Vagina (tissue), 2 donors: Measurements from ENCODE around the gene AKAP13. TPM values are rescaled to one million over a fixed set of nuclear protein-coding genes. Genes with fewer than 3 reads are reported as not detected.

Source experiments
- DNase-seq, 2 donors: peaks; one replicate each; pipeline ENCODE4 v3.0.0-alpha.2; 2017; ENCODE audit errors: extremely low spot score in 2 of 2
- H3K27ac ChIP-seq: fragments of 200-600 bp; sonication (generic); one replicate; pipeline ENCODE4 v1.5.1; 2019
- H3K27me3 ChIP-seq: fragments of 200-600 bp; sonication (generic); one replicate; pipeline ENCODE4 v1.5.1; 2019
- H3K36me3 ChIP-seq, 2 donors: fragments of 200-600 bp; sonication (generic); one replicate each; pipeline ENCODE4 v1.5.1; 2017 to 2019
- H3K4me1 ChIP-seq: fragments of 200-600 bp; sonication (generic); one replicate; pipeline ENCODE4 v1.5.1; 2019
- H3K4me3 ChIP-seq, 2 donors: fragments of 200-600 bp; sonication (generic); 1 replicate in 1 of 2; 2 replicates in 1 of 2; pipeline ENCODE4 v1.5.1; 2016 to 2019
- H3K9me3 ChIP-seq: fragments of 200-600 bp; sonication (generic); one replicate; pipeline ENCODE4 v1.5.1; 2019
- CTCF ChIP-seq, 3 experiments: fragments of 450-650 bp in 2 of 3; fragments of 200-600 bp in 1 of 3; sonication (generic) in 1 of 3; IDR thresholded peaks; one replicate each; pipeline ENCODE4 v1.5.1; 2017 to 2019; ENCODE audit warnings: antibody characterized with exemption in 3 of 3, mild to moderate bottlenecking in 2 of 3, moderate library complexity in 2 of 3
- POLR2A ChIP-seq, 2 donors: fragments of 450-650 bp; IDR thresholded peaks; one replicate each; pipeline ENCODE4 v1.6.1; 2017; ENCODE audit warnings: antibody characterized with exemption in 2 of 2, mild to moderate bottlenecking in 2 of 2, moderate library complexity in 2 of 2
- POLR2AphosphoS5 ChIP-seq, 2 donors: sonication (generic); formaldehyde crosslinking; IDR thresholded peaks; one replicate each; pipeline ENCODE4 v1.9.0; 2017; ENCODE audit warnings: antibody characterized with exemption in 2 of 2, mild to moderate bottlenecking in 2 of 2, low read depth in 1 of 2; ENCODE audit not compliant: insufficient read depth in 1 of 2
- intact Hi-C: fragments of 100-400 bp; cut with DNase I; formaldehyde crosslinking; loops from one replicate; pipeline ENCODE4 v1.15.1; 2023
- total RNA-seq: library from RNA; depleted of rRNA; stranded (reverse); fragments of >200 nt; gene quantifications from one replicate; pipeline ENCODE4 v1.2.3, GENCODE V29; 2016

AKAP13 gene
- total RNA-seq, 1 donor from 2014 or later, result 177 TPM

- intact Hi-C loops, result no loop called here
- TF ChIP-seq CTCF (IDR thresholded peaks at IDR 0.05) (no peak), POLR2A (IDR thresholded peaks at IDR 0.05) (no peak)
- Histone ChIP-seq H3K9me3 (no peaks in the 10 kb centered on the region), H3K36me3 (no peaks in the 10 kb centered on the region), H3K27me3 (no peaks in the 10 kb centered on the region), H3K27ac (no peak overlapping the region), H3K4me1 (peaks cover 82% of the 10 kb centered on the region), H3K4me3 (no peak overlapping the region)
- DNase-seq, result no peak
Measured at GRCh38 chr15:85399627-85400026, 19.2 kb downstream of the AKAP13 start.

- no peaks in the 10 kb centered on the region for H3K36me3 ChIP-seq
- TF ChIP-seq POLR2AphosphoS5 (IDR thresholded peaks at IDR 0.05; ENCODE audit: insufficient read depth in 1 of 2, low read depth in 1 of 2) (no peak), POLR2A (IDR thresholded peaks at IDR 0.05) (no peak), CTCF (IDR thresholded peaks at IDR 0.05) (no peak)
- H3K27ac ChIP-seq, result no peak overlapping the region
- H3K4me1 ChIP-seq, result peaks cover 85% of the 10 kb centered on the region
- DNase-seq, result no peak
- no peaks in the 10 kb centered on the region for H3K27me3 ChIP-seq
- no peaks in the 10 kb centered on the region for H3K9me3 ChIP-seq
- intact Hi-C loops, result no loop called here
- H3K4me3 ChIP-seq, result no peak overlapping the region
Measured at GRCh38 chr15:85400606-85401005, 20.2 kb downstream of the AKAP13 start.

- no peak for DNase-seq
- intact Hi-C loops, result no loop called here
- no peak overlapping the region for H3K4me3 ChIP-seq
- H3K9me3 ChIP-seq, result no peaks in the 10 kb centered on the region
- no peak overlapping the region for H3K27ac ChIP-seq
- H3K27me3 ChIP-seq, result no peaks in the 10 kb centered on the region
- TF ChIP-seq POLR2A (IDR thresholded peaks at IDR 0.05) (no peak), CTCF (IDR thresholded peaks at IDR 0.05) (no peak), POLR2AphosphoS5 (IDR thresholded peaks at IDR 0.05; ENCODE audit: insufficient read depth in 1 of 2, low read depth in 1 of 2) (no peak)
- H3K4me1 ChIP-seq, result peaks cover 86% of the 10 kb centered on the region
- H3K36me3 ChIP-seq, result no peaks in the 10 kb centered on the region
Measured at GRCh38 chr15:85401108-85401774, 20.8 kb downstream of the AKAP13 start.

GRCh38 chr15:85402195-85402881, 21.9 kb downstream of the AKAP13 start:
- Histone ChIP-seq H3K4me1 (peaks cover 86% of the 10 kb centered on the region), H3K36me3 (no peaks in the 10 kb centered on the region), H3K4me3 (no peak overlapping the region), H3K27ac (peak overlapping the region; percentile 7), H3K27me3 (no peaks in the 10 kb centered on the region), H3K9me3 (no peaks in the 10 kb centered on the region)
- DNase-seq, result no peak
- TF ChIP-seq POLR2AphosphoS5 (IDR thresholded peaks at IDR 0.05; ENCODE audit: insufficient read depth in 1 of 2, low read depth in 1 of 2), result no peak
- no peak for TF ChIP-seq CTCF (IDR thresholded peaks at IDR 0.05)
- TF ChIP-seq POLR2A (IDR thresholded peaks at IDR 0.05), result no peak
- intact Hi-C loops, result no loop called here

- no peaks in the 10 kb centered on the region for H3K9me3 ChIP-seq
- intact Hi-C loops, result no loop called here
- H3K4me1 ChIP-seq, result peaks cover 93% of the 10 kb centered on the region
- DNase-seq, result no peak
- TF ChIP-seq POLR2A (IDR thresholded peaks at IDR 0.05) (no peak), POLR2AphosphoS5 (IDR thresholded peaks at IDR 0.05; ENCODE audit: insufficient read depth in 1 of 2, low read depth in 1 of 2) (no peak), CTCF (IDR thresholded peaks at IDR 0.05) (no peak)
- no peaks in the 10 kb centered on the region for H3K27me3 ChIP-seq
- peak overlapping the region; percentile 3 for H3K27ac ChIP-seq
- H3K36me3 ChIP-seq, result no peaks in the 10 kb centered on the region
- no peak overlapping the region for H3K4me3 ChIP-seq
Measured at GRCh38 chr15:85403745-85404144, 23.3 kb downstream of the AKAP13 start.
